Liver (tissue), 9 donors: ENCODE measurements around the gene RALY. TPM values are rescaled to one million over a fixed set of nuclear protein-coding genes. Genes with fewer than 3 reads are reported as not detected.

ENCODE experiments used
- DNase-seq: peaks from one replicate; pipeline ENCODE4 v3.0.0-alpha.2; 2017; ENCODE audit warnings: low spot score
- H3K27ac ChIP-seq, 2 donors: one replicate each; pipeline ENCODE4 v1.7.0; 2013; ENCODE audit warnings: inconsistent platforms in 2 of 2, low read length in 2 of 2, control low read depth in 1 of 2, low read depth in 1 of 2, mild to moderate bottlenecking in 1 of 2
- H3K27me3 ChIP-seq, 4 donors: one replicate each; pipeline versions ENCODE4 v1.6.1 to v1.7.0; 2013; ENCODE audit warnings: low read length in 3 of 4, inconsistent platforms in 1 of 4, mild to moderate bottlenecking in 1 of 4, moderate library complexity in 1 of 4; ENCODE audit not compliant: control insufficient read depth in 4 of 4, insufficient read depth in 4 of 4
- H3K36me3 ChIP-seq, 4 donors: one replicate each; pipeline versions ENCODE4 v1.6.1 to v1.7.0; 2013; ENCODE audit warnings: low read length in 3 of 4, mild to moderate bottlenecking in 3 of 4, low read depth in 1 of 4, moderate library complexity in 1 of 4; ENCODE audit not compliant: control insufficient read depth in 4 of 4, insufficient read depth in 3 of 4
- H3K4me1 ChIP-seq, 4 donors: one replicate each; pipeline versions ENCODE4 v1.6.1 to v1.7.0; 2013; ENCODE audit warnings: low read length in 3 of 4, mild to moderate bottlenecking in 3 of 4, moderate library complexity in 1 of 4; ENCODE audit not compliant: control insufficient read depth in 4 of 4, insufficient read depth in 4 of 4
- H3K4me3 ChIP-seq, 3 donors: one replicate each; pipeline versions ENCODE4 v1.6.1 to v1.7.0; 2013; ENCODE audit warnings: low read length in 3 of 3, control low read depth in 1 of 3, low read depth in 1 of 3, mild to moderate bottlenecking in 1 of 3
- H3K9ac ChIP-seq, 2 donors: one replicate each; pipeline ENCODE4 v1.7.0; 2013; ENCODE audit warnings: low read length in 2 of 2, mild to moderate bottlenecking in 2 of 2, moderate library complexity in 2 of 2, control low read depth in 1 of 2, low read depth in 1 of 2
- H3K9me3 ChIP-seq, 4 donors: one replicate each; pipeline versions ENCODE4 v1.6.1 to v1.7.0; 2013; ENCODE audit warnings: low read length in 3 of 4; ENCODE audit not compliant: control insufficient read depth in 4 of 4
- FOXA1 ChIP-seq: IDR thresholded peaks from 2 replicates; pipeline ENCODE4 v1.6.1; 2016; ENCODE audit warnings: antibody characterized with exemption
- FOXA2 ChIP-seq: IDR thresholded peaks from 2 replicates; pipeline ENCODE4 v1.6.1; 2016; ENCODE audit warnings: antibody characterized with exemption
- GABPA ChIP-seq, 2 donors: IDR thresholded peaks in 1 of 2; conservative IDR thresholded peaks in 1 of 2; 2 replicates each; pipeline ENCODE4 v1.6.1; 2016; ENCODE audit warnings: antibody characterized with exemption in 2 of 2, mild to moderate bottlenecking in 1 of 2, moderate library complexity in 1 of 2
- HNF4A ChIP-seq, 2 donors: conservative IDR thresholded peaks; 2 replicates each; pipeline ENCODE4 v1.6.1; 2016; ENCODE audit warnings: antibody characterized with exemption in 2 of 2, mild to moderate bottlenecking in 2 of 2
- HNF4G ChIP-seq: IDR thresholded peaks from 2 replicates; pipeline ENCODE4 v1.6.1; 2016; ENCODE audit warnings: antibody characterized with exemption
- JUND ChIP-seq, 2 donors: IDR thresholded peaks; 2 replicates each; pipeline ENCODE4 v1.6.1; 2016; ENCODE audit warnings: antibody characterized with exemption in 2 of 2
- NR2F2 ChIP-seq: IDR thresholded peaks from 2 replicates; pipeline ENCODE4 v1.6.1; 2016; ENCODE audit warnings: antibody characterized with exemption
- RAD21 ChIP-seq, 2 donors: IDR thresholded peaks; 2 replicates each; pipeline ENCODE4 v1.6.1; 2016; ENCODE audit warnings: antibody characterized with exemption in 2 of 2, mild to moderate bottlenecking in 2 of 2
- RXRA ChIP-seq, 2 donors: IDR thresholded peaks; 2 replicates each; pipeline ENCODE4 v1.6.1; 2017 to 2018; ENCODE audit warnings: antibody characterized with exemption in 2 of 2, mild to moderate bottlenecking in 1 of 2
- SP1 ChIP-seq: IDR thresholded peaks from 2 replicates; pipeline ENCODE4 v1.6.1; 2018; ENCODE audit warnings: antibody characterized with exemption, mild to moderate bottlenecking
- TAF1 ChIP-seq: conservative IDR thresholded peaks from 2 replicates; pipeline ENCODE4 v1.6.1; 2016; ENCODE audit warnings: antibody characterized with exemption, mild to moderate bottlenecking
- YY1 ChIP-seq: IDR thresholded peaks from 2 replicates; pipeline ENCODE4 v1.6.1; 2016; ENCODE audit warnings: antibody characterized with exemption, mild to moderate bottlenecking
- WGBS: extraction: QIAGEN DNeasy Blood & Tissue Kit; methylation state at CpG from one replicate; pipeline ENCODE4 v1.1.7; 2013; 5-methylcytosine and 5-hydroxymethylcytosine counted together
- polyA plus RNA-seq, 2 donors: library from polyadenylated mRNA; stranded (reverse) in 1 of 2; unstranded in 1 of 2; fragments of 200-250 nt in 1 of 2; fragments of >200 nt in 1 of 2; fragmentation: Nextera tagmentation in 1 of 2; extraction: Ambion mirVana in 1 of 2; gene quantifications; one replicate each; pipeline versions ENCODE4 v1.2.1 to v1.2.3, GENCODE V29; 2013 to 2015
- total RNA-seq, 2 donors: library from RNA; depleted of rRNA; stranded (reverse); fragments of >200 nt; gene quantifications; one replicate each; pipeline ENCODE4 v1.2.3, GENCODE V29; 2014
- TF ChIP-seq, protein P1 (sequence below): IDR thresholded peaks from 2 replicates; pipeline ENCODE4 v1.6.1; 2016; ENCODE audit warnings: antibody characterized with exemption, mild to moderate bottlenecking
- TF ChIP-seq, protein P2 (sequence below): IDR thresholded peaks from 2 replicates; pipeline ENCODE4 v1.6.1; 2016; ENCODE audit warnings: antibody characterized with exemption
- TF ChIP-seq, protein P3 (sequence below): IDR thresholded peaks from 2 replicates; pipeline ENCODE4 v1.6.1; 2016; ENCODE audit warnings: antibody characterized with exemption
- TF ChIP-seq, protein P4 (sequence below): IDR thresholded peaks from 2 replicates; pipeline ENCODE4 v1.6.1; 2016; ENCODE audit warnings: antibody characterized with exemption
- donor health status: healthy.
- donor health status: healthy.
- donor health status: healthy.
- donor health status: healthy.
- donor health status: healthy.

Gene RALY
- total and polyA plus RNA-seq, 4 donors = 23.1 to 47.4 (median 33.3) TPM

DNA sequence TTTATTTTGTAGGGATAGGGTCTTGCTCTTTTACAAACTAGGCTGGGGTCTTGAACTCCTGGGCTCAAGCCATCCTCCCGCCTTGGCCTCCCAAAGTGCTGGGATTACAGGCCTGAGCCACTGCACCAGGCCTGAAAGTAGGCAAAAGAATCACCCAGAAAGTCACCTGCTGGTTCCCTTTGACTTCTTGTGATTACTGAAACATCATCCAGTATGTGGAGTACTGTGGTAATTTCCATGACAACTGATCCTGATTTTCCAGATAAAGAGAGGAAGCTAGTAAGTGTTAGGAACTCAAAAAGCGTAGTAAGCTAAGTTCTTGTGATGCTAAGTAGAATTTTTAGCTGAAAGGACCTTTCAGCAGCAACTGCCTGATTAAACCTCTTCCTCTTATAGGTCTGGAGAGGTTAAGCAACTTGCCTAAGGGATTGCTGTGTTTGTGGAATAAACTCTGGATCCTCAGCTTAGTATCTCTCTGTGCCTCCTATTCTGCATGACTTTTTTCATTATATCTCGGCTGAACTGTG, 16.8 kb downstream of the RALY start:
- WGBS = 83% methylated on average over 3 of the region's 3 CpGs
- Histone ChIP-seq H3K9ac (no peak overlapping the region), H3K27me3 (no peaks in the 10 kb centered on the region)

DNA sequence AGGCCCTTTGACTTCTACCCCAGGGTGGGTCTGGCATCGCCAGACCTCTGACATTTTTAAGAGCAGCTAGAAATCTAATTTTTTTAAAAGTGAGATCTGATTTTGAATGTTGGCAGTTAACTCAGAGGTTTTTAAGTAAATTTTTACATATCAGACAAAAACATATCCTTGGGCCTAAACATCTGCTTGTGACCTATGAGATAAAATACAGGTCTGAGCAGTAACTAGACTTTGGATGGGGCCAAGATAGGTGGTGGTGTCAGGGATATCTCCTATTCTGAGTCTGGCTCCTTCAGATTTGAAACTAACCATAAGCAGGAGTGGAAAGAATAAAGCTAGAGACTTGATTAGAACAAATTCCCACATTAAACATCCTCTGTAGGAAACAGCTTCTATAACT, 17.6 kb downstream of the RALY start:
- 97% methylated on average over 1 of the region's 1 CpG for WGBS
- H3K36me3 ChIP-seq = no peaks in the 10 kb centered on the region
- H3K4me3 ChIP-seq = no peak overlapping the region
- peaks cover 7 to 11% (median 10%) of the 10 kb centered on the region in 4 donors for H3K4me1 ChIP-seq
- no peaks in the 10 kb centered on the region for H3K27me3 ChIP-seq
- H3K9ac ChIP-seq = no peak overlapping the region
- no peaks in the 10 kb centered on the region for H3K9me3 ChIP-seq
- H3K27ac ChIP-seq = no peak overlapping the region
- no peak for DNase-seq
- TF ChIP-seq RXRA (IDR thresholded peaks at IDR 0.05) = no peak
- TF ChIP-seq YY1 = no peak
- TF ChIP-seq RAD21 (IDR thresholded peaks at IDR 0.05) = no peak
- TF ChIP-seq GABPA (IDR thresholded peaks at IDR 0.05 in 1 of 2, conservative IDR thresholded peaks at IDR 0.05 in 1 of 2) = no peak
- no peak for TF ChIP-seq HNF4A (conservative IDR thresholded peaks at IDR 0.05)
- TF ChIP-seq, protein P1, sequence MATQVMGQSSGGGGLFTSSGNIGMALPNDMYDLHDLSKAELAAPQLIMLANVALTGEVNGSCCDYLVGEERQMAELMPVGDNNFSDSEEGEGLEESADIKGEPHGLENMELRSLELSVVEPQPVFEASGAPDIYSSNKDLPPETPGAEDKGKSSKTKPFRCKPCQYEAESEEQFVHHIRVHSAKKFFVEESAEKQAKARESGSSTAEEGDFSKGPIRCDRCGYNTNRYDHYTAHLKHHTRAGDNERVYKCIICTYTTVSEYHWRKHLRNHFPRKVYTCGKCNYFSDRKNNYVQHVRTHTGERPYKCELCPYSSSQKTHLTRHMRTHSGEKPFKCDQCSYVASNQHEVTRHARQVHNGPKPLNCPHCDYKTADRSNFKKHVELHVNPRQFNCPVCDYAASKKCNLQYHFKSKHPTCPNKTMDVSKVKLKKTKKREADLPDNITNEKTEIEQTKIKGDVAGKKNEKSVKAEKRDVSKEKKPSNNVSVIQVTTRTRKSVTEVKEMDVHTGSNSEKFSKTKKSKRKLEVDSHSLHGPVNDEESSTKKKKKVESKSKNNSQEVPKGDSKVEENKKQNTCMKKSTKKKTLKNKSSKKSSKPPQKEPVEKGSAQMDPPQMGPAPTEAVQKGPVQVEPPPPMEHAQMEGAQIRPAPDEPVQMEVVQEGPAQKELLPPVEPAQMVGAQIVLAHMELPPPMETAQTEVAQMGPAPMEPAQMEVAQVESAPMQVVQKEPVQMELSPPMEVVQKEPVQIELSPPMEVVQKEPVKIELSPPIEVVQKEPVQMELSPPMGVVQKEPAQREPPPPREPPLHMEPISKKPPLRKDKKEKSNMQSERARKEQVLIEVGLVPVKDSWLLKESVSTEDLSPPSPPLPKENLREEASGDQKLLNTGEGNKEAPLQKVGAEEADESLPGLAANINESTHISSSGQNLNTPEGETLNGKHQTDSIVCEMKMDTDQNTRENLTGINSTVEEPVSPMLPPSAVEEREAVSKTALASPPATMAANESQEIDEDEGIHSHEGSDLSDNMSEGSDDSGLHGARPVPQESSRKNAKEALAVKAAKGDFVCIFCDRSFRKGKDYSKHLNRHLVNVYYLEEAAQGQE = no peak
- TF ChIP-seq, protein P2, sequence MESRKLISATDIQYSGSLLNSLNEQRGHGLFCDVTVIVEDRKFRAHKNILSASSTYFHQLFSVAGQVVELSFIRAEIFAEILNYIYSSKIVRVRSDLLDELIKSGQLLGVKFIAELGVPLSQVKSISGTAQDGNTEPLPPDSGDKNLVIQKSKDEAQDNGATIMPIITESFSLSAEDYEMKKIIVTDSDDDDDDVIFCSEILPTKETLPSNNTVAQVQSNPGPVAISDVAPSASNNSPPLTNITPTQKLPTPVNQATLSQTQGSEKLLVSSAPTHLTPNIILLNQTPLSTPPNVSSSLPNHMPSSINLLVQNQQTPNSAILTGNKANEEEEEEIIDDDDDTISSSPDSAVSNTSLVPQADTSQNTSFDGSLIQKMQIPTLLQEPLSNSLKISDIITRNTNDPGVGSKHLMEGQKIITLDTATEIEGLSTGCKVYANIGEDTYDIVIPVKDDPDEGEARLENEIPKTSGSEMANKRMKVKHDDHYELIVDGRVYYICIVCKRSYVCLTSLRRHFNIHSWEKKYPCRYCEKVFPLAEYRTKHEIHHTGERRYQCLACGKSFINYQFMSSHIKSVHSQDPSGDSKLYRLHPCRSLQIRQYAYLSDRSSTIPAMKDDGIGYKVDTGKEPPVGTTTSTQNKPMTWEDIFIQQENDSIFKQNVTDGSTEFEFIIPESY = no peak
- TF ChIP-seq, protein P3, sequence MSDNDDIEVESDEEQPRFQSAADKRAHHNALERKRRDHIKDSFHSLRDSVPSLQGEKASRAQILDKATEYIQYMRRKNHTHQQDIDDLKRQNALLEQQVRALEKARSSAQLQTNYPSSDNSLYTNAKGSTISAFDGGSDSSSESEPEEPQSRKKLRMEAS = no peak
- TF ChIP-seq, protein P4, sequence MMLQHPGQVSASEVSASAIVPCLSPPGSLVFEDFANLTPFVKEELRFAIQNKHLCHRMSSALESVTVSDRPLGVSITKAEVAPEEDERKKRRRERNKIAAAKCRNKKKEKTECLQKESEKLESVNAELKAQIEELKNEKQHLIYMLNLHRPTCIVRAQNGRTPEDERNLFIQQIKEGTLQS = no peak
- TF ChIP-seq FOXA1 = no peak
- TF ChIP-seq TAF1 = no peak

More for the DNA sequence above, 16.8 kb downstream of the RALY start:
- DNase-seq = no peak
- Histone ChIP-seq H3K4me1 (peaks cover 3 to 11% (median 5%) of the 10 kb centered on the region in 4 donors), H3K4me3 (no peak overlapping the region), H3K9me3 (no peaks in the 10 kb centered on the region), H3K27ac (no peak overlapping the region), H3K36me3 (no peaks in the 10 kb centered on the region)
- no peak for TF ChIP-seq HNF4G
- no peak for TF ChIP-seq RXRA (IDR thresholded peaks at IDR 0.05)
- TF ChIP-seq, protein P2 = no peak
- no peak for TF ChIP-seq RAD21 (IDR thresholded peaks at IDR 0.05)
- TF ChIP-seq, protein P1 = no peak
- TF ChIP-seq FOXA1 = no peak
- TF ChIP-seq SP1 = no peak
- TF ChIP-seq NR2F2 = no peak
- no peak for TF ChIP-seq FOXA2
- no peak for TF ChIP-seq JUND (IDR thresholded peaks at IDR 0.05)
- TF ChIP-seq, protein P3 = no peak
- no peak for TF ChIP-seq GABPA (IDR thresholded peaks at IDR 0.05 in 1 of 2, conservative IDR thresholded peaks at IDR 0.05 in 1 of 2)
- no peak for TF ChIP-seq TAF1
- TF ChIP-seq, protein P4 = no peak
